ENCODE results near the gene KNL1.
"Not testable (repeated sequence)": the region's sequence is repeated elsewhere in the genome, so short reads cannot be mapped to it uniquely, and the experiment has no call there.

The KNL1 gene

DNA sequence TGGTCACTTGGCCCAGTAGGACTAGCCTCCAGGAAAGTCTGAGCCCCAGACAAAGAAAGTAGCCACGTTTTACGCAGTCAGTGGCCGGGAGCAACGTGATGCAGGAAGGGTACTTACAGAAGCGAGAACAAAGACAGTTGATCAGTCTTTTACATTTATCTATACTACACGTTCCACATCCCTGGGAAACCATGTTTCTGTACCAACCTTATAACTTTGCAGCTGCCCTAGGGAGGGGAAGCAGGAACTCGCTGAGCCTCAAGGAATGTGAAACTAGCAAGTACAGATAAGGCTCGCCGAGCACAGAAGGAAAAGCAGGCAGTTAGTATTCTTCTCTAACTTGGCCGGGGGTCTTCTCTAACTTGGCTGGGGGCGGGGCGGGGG lies 3.4 kb upstream of the KNL1 start:
- no peak for DNase-seq

DNA sequence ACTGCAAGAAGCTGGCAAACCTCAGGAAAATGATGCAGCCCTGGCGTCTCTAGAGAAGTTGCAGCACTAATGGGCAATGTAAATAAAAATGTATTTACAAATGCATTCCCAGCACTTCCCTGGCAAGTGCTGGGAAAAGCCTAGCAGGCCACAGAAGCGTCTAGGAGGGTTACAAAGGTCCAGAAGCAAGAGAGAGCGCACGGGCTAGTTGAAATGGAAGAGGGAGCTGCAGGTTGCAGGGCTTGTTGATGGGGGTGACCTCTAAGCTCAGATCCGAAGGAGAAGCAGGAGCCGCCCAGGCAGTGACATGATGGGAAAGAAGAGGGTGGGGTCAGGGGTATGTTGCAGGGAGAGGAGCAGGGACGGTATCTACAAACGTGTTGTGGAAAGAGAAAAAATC lies 2.7 kb upstream of the KNL1 start:
- DNase-seq, result no peak

DNA sequence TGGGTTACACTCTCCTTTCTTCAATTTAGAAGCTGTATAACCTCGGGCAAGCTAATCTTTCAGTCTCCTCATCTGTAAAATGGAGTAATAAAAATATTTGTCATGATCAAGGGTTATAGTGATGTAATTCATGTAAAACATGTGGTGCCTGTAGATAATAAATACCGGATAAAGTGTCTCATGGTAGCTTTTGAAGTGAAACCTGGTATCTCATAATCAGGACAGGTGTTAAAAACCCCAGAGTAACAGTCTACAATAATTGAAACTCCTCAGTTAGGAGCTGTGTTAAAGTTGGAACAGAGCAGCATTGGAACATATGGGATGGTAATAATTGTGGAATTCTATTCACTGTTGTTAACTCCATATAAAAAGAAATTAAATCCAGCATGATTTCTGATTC lies 884 bp upstream of the KNL1 start:
- DNase-seq, result no peak

DNA sequence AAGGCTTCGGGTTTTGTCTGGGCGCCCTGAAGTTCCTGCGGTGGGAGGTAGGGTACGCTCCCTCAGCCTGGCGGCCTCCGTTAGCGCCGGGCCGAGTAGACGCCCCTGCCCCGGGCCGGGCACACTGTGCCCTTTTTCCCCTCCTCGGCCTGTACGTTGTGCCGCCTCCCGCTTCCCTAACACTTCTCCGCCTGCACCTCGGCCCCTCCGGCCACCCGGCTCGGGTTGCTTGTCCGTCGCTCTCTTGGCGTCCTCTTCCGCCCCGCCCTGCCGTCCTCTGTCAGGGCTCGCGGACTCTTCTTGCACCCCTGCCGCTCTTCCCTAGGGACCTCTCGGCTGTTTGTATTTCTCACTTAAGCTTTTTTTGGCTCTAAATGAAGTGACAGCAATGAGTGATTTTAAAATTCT lies 384 bp downstream of the KNL1 start:
- DNase-seq, result no peak

DNA sequence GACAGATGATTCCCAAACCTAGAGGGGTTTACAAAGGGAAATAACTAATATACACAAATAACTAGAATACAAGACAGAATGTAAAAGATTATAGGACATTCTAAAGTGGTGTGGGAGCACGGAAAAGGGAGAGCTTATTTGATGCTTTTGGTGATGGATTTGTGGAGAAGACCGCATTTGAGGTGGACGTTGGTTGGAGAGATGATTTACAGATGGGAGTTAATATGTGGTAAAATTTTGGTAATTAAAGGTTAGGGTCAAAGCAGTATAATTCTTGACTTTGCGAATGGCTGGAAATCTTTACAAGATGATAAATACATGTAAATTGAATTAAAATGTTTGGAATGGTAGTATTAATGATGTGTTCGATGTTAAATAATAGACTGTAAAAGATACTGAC lies 1.2 kb downstream of the KNL1 start:
- no peak for DNase-seq

DNA sequence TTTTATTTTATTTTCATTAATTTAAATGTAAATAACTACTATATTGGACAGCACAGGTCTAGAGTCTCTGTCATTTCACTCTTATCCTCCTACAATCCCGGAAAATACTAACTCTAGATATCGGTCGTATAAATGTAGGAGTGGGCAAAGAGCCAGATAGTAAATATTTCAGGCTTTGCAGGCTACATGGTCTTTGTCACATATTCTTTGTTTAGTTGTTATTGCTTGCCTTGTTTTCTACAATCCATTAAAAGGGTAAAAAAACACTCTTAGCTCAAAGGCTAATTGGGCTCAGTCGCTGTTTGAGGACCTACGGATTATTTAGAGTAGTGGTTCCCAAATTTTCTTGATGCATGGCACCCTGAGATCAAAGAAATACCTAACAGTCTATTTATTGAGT lies 1.7 kb downstream of the KNL1 start:
- no peak for DNase-seq

DNA sequence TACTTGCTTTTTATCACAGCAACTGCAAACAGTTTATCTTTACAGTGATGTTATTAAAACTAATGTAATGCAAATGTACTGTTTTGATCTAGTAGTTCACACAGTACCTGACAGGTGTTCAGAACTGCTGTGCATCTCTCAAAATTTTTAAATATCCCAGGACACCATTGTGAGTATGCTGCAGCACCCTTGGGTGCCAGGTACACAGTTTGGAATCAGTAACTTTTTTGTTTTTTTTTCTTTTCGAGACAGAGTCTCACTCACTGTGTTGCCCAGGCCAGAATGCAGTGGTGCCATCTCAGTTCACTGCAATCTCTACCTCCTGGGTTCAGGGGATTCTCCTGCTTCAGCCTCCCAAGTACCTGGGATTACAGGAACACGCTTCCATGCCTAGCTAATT lies 3.0 kb downstream of the KNL1 start:
- DNase-seq, result no peak

DNA sequence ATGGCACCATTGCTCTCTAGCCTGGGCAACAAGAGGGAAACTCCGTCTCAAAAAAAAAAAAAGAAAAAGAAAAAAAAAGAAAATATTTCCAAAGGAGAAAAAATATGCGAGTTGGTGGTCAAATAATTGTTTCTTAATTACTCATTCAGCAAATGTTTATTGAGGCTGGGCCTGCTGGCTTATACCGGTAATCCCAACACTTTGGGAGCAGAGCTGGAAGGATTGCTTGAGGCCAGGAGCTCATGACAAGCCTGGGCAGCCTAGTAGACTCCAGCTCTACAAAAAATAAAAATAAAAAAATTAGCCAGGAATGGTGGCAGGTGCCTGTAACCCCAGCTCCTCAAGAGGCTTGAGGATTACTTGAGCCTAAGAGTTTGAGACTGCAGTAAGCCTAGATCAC lies 4.1 kb downstream of the KNL1 start:
- no peak for DNase-seq

DNA sequence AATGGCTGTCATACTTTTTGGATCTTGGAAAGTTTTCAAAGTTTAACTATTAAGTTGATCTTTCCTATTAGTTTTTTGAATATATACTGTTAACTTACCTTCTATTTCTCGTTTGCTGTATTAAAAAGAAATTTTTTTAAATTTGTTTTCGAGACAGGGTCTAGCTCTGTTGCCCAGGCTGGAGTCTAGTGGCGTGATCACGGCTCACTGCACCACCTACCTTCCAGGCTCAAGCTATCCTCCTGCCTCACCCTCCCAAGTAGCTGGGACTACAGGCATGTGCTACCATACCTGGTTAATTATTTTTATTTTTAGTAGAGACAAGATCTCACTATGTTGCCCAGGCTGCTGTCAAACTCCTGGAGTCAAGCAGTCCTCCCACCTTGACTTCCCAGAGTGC lies 4.6 kb downstream of the KNL1 start:
- no peak for DNase-seq

DNA sequence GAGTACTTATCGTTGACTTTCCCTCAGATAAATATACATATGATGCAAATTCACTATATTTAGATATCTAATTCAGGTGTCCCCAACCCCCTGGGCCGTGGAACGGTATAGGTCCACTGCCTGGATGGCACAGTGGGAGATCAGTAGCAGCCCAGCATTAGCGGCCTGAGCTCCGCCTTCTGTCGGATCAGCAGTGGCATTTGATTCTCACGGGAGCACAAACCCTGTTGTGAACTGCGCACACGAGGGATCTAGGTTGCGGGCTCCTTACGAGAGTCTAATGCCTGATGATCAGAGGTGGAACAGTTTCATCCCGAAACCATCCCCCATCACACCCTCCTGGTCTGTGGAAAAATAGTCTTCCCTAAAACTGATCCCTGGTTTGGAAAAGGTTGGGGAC lies 6.9 kb downstream of the KNL1 start:
- no peak for DNase-seq

DNA sequence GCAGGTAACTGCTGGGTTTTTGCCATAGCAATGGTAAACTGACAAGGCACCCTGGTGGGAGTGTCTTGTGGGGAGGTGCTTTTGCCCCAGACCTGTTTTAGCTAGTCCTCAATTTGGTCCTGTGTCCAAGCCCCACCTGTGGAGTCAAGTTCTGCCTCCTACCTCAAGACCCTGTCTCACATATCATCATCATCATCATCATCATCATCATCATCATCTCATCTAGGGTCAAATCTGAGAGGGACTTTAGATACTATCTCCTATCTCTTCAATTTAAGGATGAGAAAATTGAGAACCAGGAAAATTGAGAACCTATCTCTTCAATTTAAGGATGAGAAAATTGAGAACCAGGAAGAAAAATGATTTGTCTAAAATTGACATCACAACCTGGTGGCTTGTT lies 9.9 kb downstream of the KNL1 start:
- no peak for DNase-seq

DNA sequence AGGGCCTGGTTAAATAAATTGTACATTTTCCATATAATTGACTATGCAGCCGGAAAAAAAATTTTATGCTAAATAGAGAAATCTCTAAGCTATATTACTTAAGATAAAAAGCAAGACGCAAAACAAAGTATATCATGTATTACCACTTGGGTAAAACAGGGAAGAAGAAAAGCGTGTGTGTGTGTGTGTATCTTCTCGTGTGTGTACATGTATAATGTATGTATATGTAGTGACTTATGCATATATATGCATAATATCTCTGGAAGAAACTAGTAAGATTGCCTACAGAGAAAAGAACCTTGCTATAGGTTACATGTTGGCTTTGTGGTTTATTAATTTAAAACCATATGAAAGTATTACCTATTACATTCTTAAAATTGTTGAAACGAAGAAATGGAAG lies 19.0 kb downstream of the KNL1 start:
- no peak for DNase-seq

DNA sequence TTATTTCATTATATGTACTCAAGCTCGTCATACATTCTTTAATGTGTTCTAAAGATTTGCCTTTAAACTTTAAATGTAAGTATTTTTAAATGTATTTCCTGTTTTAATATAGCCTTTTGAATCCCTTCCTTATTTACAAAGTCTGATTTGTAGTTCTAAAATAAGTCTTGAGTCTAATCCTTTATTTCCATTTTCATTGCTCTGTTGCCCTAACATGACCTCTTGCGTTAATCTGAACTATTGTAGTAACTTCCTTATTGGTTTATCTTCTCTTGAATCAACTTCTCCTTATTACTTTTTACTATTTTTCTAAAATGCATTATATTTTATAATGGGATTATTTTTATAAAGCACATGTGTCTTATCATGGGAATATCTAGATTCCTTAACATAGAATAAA lies 24.0 kb downstream of the KNL1 start:
- DNase-seq, result no peak

DNA sequence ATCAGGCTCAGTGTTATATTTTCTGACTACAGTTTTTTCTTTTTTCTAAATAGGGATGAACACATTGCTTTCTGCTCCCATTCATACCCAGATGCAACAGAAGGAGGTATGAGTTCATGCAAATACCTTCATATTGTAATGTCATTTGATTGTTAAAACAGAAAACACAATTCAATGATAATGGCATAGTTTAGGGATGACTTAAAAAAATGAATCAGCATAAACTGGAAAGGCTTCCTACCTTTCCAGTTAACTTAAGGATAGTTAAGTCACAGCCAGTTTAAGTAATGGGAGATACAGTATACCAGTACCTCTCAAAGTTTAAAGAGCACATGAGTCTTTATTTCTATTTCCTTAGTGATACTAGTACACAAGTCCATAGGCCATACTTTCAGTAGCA lies 24.9 kb downstream of the KNL1 start:
- DNase-seq, result no peak

DNA sequence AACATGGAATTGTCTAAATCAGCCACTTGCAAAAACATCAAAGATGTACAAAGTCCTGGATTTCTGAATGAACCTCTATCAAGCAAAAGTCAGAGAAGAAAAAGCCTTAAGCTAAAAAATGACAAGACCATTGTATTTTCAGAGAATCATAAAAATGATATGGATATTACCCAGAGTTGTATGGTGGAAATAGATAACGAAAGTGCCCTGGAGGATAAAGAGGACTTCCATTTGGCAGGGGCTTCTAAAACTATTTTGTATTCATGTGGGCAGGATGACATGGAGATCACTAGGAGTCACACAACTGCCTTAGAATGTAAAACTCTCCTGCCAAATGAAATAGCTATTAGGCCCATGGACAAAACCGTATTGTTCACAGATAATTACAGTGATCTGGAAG lies 29.3 kb downstream of the KNL1 start:
- no peak for DNase-seq

DNA sequence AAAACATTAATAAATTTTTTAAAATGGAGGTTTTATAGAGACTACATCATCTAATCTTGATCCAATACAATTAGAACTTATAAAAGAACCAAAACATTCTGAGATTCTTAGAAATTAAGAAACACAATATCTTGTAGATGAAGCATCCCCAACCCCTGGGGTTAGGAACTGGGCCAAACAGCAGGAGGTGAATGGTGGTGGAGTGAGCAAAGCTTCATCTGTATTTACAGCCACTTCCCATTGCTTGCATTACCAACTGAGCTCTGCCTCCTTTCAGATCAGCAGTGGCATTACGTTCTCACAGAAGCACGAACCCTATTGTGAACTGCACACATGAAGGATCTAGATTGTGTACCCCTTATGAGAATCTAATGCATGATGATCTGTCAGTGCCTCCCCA lies 36.3 kb downstream of the KNL1 start:
- no peak for DNase-seq

DNA sequence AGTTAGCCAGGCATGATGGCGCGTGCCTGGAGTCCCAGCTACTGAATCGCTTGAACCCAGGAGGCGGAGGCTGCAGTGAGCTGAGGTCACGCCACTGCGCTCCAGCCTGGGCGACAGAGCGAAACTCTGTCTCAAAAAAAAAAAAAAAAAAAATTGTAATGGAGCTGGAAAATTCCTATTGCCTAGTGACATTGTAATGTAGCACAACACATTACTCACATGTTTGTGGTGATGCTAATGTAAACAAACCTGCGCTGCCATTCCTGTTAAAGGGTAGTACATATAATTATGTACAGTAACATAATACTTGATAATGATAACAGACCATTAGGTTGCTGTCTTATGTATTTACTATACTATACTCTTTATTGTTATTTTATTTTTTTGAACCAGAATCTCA lies 39.1 kb downstream of the KNL1 start:
- DNase-seq, result no peak

DNA sequence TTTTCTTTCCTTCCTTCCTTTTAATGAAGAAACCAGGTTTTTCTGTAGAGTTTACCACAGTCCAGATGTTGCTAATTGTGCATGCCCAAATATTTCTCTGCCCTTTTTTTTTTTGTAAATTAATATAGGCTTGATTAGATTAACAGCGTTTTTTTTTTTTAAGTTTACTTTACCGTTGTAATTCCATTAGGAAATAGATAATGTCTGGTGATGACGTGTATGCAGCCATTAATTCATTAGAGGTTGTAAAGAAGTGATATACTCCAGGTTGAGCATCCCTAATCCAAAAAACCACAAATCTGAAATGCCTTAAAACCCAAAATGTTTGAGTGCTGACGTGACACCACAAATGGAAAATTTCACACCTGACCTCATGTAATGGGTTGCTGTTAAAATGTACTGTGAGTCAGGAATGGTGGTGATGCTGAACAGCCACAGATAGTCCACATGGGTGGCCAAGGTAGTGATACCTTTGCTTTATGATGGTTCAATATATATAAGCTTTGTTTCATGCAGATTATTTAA lies 43.2 kb downstream of the KNL1 start:
- DNase-seq, result no peak

DNA sequence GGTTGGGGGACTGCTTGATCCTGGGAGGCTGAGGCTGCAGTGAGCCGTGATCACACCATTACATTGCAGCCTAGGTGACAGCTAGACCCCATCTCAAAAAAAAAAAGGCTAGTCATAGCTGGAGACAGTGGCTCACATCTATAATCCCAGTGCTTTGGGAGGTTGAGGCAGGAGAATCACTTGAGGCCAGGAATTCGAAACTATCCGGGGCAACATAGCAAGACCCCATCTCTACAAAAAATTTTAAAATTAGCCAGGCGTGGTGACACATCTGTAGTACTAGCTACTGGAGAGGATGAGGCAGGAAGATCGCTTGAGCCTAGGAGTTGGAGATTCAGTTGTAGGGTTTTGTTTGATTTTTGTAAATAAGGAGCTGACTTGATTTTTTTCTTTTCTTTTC lies 45.6 kb downstream of the KNL1 start:
- DNase-seq, result no peak

DNA sequence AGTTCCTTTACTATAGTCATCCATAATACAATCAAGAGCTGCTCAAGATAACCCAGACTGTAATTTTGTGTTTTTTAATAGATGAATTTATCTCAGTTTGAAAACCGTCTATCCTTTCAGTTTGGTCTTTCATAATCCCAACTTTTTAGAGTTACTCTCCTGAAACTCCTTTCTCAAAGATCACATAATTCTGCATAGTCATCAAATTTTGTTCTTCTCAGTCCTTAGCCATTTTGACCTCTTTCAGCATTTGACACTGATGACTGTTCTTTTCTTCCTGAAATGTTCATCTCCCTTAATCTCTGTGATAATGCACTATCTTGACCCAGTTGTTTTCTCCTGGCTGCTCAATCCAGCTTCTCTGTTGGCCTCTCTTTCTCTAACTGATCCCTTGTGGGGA lies 53.5 kb downstream of the KNL1 start:
- no peak for DNase-seq

DNA sequence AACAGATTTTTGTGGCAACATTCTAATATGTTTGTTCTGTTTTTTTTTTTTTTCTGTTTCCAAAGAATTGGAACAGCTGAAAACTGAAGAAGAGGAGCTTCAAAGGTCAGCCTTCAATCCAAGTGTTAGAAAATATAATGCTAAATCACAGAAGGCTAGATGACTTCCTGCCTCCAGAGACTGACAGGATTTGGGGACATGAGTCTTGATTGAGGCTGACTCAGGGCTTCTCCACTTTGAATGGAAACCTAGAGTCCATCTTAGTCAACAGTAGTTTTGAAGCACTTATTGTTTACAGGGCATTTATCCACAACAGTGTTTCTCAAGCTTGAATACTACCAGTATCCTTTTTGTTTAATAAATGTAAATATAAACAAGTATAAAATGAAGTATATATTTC lies 56.4 kb downstream of the KNL1 start:
- DNase-seq, result no peak

DNA sequence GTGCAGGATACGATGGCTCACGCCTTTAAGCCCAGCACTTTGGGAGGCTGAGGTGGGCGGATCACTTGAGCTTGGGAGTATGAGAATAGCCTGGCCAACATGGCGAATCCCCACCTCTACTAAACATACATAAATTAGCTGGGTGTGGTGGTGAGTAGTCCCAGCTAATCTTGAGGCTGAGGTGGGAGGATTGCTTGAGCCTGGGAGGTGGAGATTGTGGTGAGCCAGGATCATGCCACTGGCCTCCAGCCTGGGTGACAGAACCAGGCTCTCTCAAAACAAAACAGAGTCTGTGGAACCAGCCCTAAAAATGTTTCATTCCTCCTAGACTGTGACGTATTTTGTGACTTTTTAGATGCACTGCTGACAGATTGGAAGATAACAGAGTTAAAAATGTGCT lies 66.6 kb downstream of the KNL1 start:
- no peak for DNase-seq

DNA sequence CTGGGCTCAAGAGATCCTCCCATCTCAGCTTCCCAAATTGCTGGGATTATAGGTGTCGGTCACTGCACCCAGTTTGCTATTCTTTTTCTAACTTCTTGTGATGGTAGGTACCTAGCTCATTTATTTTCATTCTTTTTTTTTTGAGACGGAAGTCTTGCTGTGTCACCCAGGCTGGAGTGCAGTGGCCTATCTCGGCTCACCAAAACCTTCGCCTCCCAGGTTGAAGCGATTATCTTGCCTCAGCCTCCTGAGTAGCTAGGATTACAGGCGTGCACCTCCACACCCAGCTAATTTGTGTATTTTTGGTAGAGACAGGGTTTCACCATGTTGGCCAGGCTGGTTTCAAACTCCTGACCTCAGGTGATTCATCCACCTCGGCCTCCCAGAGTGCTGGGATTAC lies 70.9 kb downstream of the KNL1 start:
- no peak for DNase-seq

DNA sequence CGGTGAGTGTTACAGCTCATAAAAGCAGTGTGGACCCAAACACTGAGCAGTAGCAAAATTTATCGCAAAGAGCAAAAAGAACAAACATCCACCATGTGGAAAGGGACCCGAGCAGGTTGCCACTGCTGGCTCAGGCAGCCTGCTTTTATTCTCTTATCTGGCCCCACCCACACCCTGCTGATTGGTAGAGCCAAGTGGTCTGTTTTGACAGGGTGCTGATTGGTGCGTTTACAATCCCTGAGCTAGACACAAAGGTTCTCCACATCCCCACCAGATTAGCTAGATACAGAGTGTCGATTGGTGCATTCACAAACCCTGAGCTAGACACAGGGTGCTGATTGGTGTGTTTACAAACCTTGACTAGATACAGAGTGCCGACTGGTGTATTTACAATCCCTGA lies 82.2 kb downstream of the KNL1 start:
- DNase-seq, result not testable (repeated sequence)

DNA sequence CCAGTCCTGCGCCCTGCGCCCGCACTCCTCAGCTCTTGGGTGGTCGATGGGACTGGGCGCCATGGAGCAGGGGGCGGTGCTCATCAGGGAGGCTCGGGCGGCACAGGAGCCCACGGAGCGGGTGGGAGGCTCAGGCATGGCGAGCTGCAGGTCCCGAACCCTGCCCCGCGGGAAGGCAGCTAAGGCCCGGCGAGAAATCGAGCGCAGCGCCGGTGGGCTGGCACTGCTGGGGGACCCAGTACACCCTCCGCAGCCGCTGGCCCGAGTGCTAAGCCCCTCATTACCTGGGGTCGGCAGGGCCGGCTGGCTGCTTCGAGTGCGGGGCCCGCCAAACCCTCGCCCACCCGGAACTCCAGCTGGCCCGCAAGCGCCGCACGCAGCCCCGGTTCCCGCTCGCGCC lies 82.9 kb downstream of the KNL1 start:
- DNase-seq, result not testable (repeated sequence)

DNA sequence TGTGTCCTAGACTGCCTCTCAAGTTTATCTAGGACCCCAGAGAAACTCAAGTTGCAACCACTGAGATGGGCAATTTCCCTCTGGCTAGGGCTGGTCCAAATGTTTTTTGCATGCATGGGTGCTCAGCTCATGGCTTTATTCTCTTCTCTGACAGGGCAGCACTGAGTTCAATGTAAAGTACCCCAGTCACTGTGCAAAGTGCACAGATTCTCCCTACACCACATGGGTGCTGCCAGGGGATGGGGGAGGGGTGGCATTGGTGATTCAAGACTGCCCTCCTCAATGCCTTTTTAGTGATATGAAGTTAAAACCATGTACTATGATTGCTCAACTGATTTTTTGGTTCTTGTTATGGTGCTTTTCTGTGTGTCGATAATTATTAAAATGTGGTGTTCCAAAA lies 86.1 kb downstream of the KNL1 start:
- DNase-seq, result no peak

Data from NCI-H1694 (cell line).